Measurements from ENCODE around the gene RPRD1A. TPM values are rescaled to one million over a fixed set of nuclear protein-coding genes. Genes with fewer than 3 reads are reported as not detected.

The RPRD1A gene
- total and polyA plus RNA-seq, 2 donors from 2014 or later: 25.9 to 42.4 TPM

GRCh38 chr18:35956226-35956625 is 111.1 kb downstream of the RPRD1A start:
- no peak for DNase-seq
- Histone ChIP-seq H3K4me1 (ENCODE audit: control insufficient read depth in 2 of 3, insufficient read depth in 2 of 3, low read depth in 1 of 3, low read length in 3 of 3) (no peaks in the 10 kb centered on the region), H3K36me3 (ENCODE audit: control insufficient read depth in 2 of 3, insufficient read depth in 3 of 3, low read length in 3 of 3) (no peaks in the 10 kb centered on the region), H3K27ac (ENCODE audit: low read depth in 2 of 2, low read length in 2 of 2) (no peak overlapping the region), H3K9me3 (ENCODE audit: control insufficient read depth in 2 of 3, insufficient read depth in 1 of 3, low read length in 3 of 3) (peaks cover 0 to 6% (median 5%) of the 10 kb centered on the region in 3 donors), H3K27me3 (ENCODE audit: control insufficient read depth, insufficient read depth, low read length) (no peaks in the 10 kb centered on the region), H3K9ac (ENCODE audit: low read length in 3 of 3) (no peak overlapping the region), H3K4me3 (ENCODE audit: low read length in 3 of 3) (no peak overlapping the region)
- FAIRE-seq: no peak
- intact Hi-C loops (cut with DNase I): no loop called here
- TF ChIP-seq CTCF (IDR thresholded peaks at IDR 0.05; ENCODE audit: borderline replicate concordance, extremely low read depth, insufficient read depth): no peak

- FAIRE-seq: no peak
- Histone ChIP-seq H3K4me1 (ENCODE audit: control insufficient read depth in 2 of 3, insufficient read depth in 2 of 3, low read depth in 1 of 3, low read length in 3 of 3) (peaks cover 0 to 5% (median 0%) of the 10 kb centered on the region in 3 donors), H3K36me3 (ENCODE audit: control insufficient read depth in 2 of 3, insufficient read depth in 3 of 3, low read length in 3 of 3) (no peaks in the 10 kb centered on the region), H3K4me3 (ENCODE audit: low read length in 3 of 3) (no peak overlapping the region), H3K27ac (ENCODE audit: low read depth in 2 of 2, low read length in 2 of 2) (no peak overlapping the region), H3K9me3 (ENCODE audit: control insufficient read depth in 2 of 3, insufficient read depth in 1 of 3, low read length in 3 of 3) (no peaks in the 10 kb centered on the region), H3K9ac (ENCODE audit: low read length in 3 of 3) (no peak overlapping the region), H3K27me3 (ENCODE audit: control insufficient read depth, insufficient read depth, low read length) (no peaks in the 10 kb centered on the region)
- intact Hi-C loops (cut with DNase I): no loop called here
- no peak for TF ChIP-seq CTCF (IDR thresholded peaks at IDR 0.05; ENCODE audit: borderline replicate concordance, extremely low read depth, insufficient read depth)
- DNase-seq: no peak
Measured at GRCh38 chr18:35953688-35954087, 113.7 kb downstream of the RPRD1A start.

DNA sequence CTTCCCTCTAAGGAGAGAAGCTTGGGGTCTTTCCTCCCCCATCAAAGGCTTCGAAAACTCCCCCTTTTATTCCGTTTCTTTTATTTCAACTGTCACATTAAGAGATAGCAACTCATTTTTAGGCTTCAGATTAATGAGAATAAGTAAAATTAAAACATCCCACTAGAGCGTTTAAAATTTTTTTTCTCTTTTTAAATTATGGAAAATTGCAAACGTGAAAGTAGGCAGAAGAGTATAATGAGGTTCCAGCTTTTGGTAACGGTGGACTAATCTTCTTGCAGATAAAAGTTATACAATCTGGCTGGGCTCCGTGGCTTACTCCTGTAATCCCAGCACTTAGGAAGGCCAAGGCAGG is 116.8 kb downstream of the RPRD1A start:
- FAIRE-seq (no peak), DNase-seq (no peak)
- Histone ChIP-seq H3K9me3 (ENCODE audit: control insufficient read depth in 2 of 3, insufficient read depth in 1 of 3, low read length in 3 of 3) (no peaks in the 10 kb centered on the region), H3K36me3 (ENCODE audit: control insufficient read depth in 2 of 3, insufficient read depth in 3 of 3, low read length in 3 of 3) (no peaks in the 10 kb centered on the region), H3K27ac (ENCODE audit: low read depth in 2 of 2, low read length in 2 of 2) (no peak overlapping the region), H3K4me3 (ENCODE audit: low read length in 3 of 3) (peak overlapping the region; percentile 57 to 77 (median 71)), H3K4me1 (ENCODE audit: control insufficient read depth in 2 of 3, insufficient read depth in 2 of 3, low read depth in 1 of 3, low read length in 3 of 3) (peaks cover 0 to 5% (median 0%) of the 10 kb centered on the region in 3 donors), H3K27me3 (ENCODE audit: control insufficient read depth, insufficient read depth, low read length) (no peaks in the 10 kb centered on the region), H3K9ac (ENCODE audit: low read length in 3 of 3) (no peak overlapping the region)
- TF ChIP-seq CTCF (IDR thresholded peaks at IDR 0.05; ENCODE audit: borderline replicate concordance, extremely low read depth, insufficient read depth): no peak
- intact Hi-C loops (cut with DNase I): no loop called here
